ENCODE measurements around the gene FOCAD. TPM values are rescaled to one million over a fixed set of nuclear protein-coding genes. Genes with fewer than 3 reads are reported as not detected.
A peak's percentile ranks its signal among the peaks of the same experiment; 100 is the strongest.

FOCAD gene
- total RNA-seq, 1 donor from 2014 or later: 64.3 TPM

DNA sequence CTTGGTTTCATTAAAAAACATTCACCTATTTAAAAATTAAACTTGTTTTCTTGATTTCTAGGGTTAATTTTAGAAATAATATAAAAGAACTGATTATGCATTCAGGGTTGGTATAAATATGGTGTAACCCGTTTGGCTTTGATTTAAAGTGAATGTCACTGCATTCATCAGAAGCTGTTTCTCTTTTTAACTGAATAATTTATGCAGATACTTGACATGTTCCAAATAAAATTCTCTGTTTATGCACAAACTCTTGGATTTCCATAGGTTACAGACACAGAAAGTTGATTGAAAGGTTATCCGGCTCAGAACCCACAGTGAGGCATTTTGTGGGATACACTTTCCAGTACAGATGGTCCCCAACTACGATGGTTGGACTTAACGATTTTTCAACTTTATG, 186.1 kb downstream of the FOCAD start:
- DNase-seq (ENCODE audit: low read depth): no peak

DNA sequence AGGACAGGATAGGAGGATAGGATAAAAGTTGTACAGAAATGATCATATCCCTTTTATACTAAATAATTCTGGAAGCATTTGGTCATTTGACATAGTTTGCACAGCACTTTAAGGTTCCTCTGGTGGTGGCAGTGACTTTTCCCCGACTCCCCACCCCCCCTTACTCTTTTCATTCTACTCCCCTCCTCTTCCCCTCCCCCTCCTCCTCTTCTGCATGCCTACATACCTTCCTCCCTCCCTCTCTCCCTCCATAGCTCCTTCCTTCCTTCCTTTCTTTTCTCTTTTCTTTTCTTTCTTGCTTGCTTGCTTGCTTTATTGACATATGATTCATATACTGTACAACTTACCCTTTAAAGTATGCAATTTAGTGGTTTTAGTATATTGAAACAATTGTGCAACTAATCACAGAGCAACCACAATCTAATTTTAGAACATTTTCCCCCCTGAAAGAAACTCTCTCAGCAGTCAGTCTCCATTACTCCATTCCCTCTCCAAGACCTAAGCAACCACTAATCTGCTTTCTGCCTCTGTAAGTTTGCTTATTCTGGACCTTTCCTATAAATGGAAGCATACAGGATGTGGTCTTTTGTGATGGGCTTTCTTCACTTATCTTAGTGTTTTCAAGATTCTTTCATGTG, 188.4 kb downstream of the FOCAD start:
- DNase-seq (ENCODE audit: low read depth): peak; percentile 40

DNA sequence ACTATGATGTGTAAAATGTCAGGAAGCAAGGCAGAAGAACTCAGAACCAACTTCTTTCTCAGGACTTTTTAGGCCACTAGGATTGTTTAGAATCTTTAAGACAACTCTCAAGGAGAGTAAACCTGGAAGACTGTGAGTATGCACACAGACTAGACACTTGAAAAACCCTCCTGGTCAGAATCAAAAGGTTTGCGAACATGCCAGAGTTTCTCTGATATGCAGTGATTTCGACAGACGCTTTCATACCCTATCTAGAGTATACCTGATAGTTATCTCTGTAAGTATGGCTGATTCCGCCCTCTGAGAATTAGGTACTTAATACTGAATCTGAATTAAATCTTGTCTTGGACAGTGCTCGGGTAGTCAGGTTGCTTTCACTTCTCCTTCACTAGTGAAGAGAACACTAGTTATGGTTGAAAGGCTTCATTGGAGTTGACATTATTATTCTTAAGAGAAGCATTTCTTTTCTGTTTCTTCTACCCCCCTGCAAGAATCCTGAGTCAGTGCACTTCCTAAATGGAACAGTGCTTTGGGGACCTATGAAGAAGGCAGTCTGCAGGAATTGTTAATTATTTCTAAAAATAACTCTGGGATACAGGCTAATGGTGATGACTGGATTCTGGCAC, 189.3 kb downstream of the FOCAD start:
- no peak for DNase-seq (ENCODE audit: low read depth)

DNA sequence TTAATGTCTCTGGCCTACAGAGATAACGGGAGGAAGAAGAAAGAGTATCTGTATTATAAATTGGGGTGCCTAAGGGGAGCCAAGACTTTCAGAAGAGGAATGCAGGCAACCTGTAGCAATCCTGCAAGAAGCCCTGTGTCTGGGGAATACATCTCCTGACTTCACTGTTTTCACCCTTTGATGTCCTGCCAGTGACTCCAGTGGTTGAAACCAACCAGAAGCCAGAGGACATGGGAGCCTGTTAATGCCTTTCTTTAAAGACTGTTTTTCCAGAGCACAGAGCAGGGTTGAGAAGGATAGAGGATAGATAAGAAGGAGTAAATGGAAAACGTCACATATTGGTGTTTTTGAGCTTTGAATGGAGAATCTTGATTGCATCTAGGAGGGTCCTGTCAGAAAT, 196.2 kb downstream of the FOCAD start:
- no peak for DNase-seq (ENCODE audit: low read depth)

DNA sequence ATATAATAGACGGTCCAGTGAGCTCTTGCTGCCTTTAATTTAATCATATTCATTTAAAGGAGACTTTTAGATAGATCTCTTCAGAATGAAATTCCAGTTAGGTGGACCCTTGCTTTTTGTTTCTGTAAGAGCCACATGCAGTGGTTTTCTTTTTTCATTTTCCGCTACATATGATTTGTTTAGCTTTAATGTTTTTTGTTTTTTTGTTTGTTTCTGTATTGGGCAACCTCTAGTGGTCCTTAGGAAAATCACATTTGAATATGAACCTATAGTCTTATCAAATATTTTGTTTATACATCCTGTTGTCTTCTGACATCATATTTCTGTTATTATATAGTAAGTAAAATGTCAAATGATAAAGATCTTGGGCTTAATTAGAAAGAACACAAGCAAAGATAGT, 196.6 kb downstream of the FOCAD start:
- no peak for DNase-seq (ENCODE audit: low read depth)

DNA sequence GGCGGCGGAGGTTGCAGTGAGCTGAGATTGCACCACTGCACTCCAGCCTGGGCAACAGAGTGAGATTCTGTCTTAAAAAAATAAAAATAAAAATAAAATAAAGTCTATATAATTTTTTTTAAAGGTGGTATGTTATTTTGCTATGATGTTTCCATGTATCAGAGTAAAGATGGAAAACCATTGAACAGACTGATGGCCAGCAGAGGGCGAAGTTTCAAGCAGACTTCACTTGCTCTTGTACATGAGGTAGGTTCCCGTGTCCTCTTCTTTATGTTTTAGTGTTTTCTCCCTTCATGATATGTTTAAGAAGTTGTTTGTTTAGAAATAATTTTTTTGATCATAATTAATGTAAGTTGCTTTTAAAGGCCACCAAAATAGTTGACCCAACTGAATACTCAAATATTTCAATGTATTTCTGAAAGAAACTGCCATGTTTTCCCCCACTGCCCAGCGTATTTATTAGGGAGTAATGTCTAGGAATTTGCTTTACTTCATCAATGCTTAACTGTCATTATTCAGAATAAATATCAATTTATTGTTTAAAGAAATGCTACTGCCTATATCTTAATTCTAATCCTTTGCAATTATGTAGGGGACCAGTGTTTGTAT, 201.0 kb downstream of the FOCAD start:
- peak; percentile 62 for DNase-seq (ENCODE audit: low read depth)

DNA sequence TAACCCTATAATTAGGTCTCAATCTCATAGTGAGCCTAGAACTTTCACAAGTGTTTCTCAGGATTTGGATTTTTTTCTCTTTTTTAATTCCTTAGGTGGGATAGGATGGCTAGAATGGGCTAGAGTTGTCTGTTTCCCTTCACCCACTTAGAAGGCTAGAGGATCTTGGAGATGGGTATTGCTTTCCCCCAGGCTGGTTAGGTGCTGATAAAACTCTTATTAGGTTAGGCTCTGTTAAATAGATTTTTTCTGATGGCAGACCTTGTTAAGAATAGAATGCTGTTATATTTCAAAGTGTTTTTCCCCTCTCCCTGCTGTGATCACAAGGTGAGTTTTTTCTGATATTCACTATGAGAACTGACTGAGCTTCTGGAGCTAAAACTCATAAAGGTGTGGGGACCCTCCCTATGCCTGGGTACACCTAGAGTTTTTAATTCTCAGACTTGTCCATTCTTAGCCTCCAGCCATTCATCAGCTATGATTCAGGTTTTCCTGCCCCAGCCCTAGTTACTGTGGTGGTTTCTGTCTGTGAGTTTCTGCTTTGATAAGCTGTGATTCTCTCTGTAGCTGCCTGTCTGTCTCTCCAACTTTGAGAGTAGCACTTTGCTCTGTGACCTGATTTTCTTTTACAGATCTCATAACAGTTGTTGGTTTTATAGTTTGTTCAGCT, 215.0 kb downstream of the FOCAD start:
- no peak for DNase-seq (ENCODE audit: low read depth)

DNA sequence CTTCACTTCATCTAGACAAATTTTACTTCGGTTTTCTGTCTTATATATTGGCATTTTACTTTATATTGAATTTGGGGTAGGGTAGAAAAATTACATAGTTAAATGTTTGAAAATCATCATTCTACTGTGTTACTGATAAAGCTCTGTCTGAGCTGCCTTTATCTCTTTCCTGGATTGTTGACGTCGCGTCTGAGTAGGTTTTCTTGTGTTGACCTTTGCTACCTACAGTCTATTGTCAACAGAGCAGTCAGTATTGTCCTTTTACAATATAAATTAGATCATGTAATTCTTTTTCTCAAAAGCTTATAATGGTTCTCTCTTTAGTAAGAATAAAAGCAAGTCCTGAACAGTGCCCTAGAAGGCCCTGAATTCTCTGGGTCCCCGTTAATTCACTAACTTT, 219.2 kb downstream of the FOCAD start:
- no peak for DNase-seq (ENCODE audit: low read depth)

DNA sequence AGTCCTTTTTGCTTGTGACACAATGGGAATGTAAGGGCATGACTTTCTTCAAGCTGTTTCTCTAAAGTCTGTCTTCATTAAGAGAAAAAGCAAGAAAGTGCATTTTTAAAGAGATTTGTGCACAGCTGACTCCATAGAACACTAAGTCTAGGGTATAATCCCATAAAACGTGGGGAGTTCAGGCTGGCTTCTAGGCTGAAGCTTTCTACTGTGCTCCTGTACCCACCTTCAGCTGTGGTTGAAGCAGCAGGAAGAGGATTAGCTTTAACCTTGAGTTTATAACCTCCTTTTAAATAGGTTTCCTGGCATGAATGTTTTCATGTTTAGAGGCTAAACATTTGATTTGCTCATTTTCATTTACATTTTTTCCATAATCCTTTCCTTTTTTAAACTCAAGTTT, 220.9 kb downstream of the FOCAD start:
- no peak for DNase-seq (ENCODE audit: low read depth)

DNA sequence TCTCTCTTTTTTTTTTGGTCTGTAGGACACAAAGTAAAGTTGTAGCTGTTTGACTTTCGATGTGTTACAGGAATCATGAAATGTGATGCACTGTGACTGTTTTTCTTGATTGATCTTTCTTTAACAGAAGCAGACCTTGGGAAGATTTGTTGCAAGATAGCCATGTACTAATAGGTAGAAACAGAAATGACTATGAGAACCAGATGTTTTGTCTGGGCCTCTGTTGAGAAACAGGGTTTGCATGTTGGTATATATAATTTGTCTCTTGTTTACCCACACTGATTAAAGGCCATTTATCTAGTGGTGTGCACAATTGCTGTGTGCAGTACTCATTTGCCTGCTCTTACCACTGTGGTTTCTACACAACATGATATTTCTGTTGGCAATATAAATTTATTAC, 222.3 kb downstream of the FOCAD start:
- DNase-seq (ENCODE audit: low read depth): no peak

DNA sequence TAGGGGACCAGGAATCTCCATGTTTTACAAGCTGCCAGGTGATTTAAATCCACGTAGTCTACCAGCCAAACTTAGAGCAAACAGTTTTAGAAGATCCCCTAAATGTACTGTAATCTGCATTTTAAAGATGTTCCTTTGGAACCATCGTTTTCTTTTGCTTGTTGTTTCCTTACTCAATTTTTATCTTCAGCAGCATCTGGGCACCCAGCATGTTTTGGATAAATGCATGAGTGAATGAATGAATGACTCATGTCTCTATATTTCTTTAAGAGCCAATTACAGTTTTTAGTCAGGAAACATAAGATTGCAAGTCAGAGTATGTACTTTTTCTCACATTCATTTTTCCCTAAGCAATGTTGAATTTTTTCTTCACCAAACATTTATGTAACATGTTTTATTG, 224.4 kb downstream of the FOCAD start:
- DNase-seq (ENCODE audit: low read depth): no peak

DNA sequence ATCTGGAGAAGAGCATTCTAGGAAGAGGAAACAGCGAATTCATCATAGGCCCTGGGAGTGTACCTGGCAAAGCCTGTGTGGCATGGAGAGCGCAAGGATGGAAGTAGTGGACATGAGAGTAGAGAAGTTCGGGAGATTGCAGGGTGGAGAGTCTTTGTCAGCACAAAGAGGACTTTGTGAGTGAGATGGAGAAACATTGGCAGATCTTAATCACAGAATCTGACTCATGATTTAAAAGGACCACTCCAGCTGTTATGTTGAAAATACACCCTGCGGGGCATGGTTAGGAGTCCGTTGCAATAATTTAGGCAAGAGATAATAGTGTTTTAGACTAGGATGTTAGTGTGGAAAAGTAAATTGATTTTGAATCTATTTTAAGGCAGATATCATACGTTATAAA, 230.5 kb downstream of the FOCAD start:
- no peak for DNase-seq (ENCODE audit: low read depth)

DNA sequence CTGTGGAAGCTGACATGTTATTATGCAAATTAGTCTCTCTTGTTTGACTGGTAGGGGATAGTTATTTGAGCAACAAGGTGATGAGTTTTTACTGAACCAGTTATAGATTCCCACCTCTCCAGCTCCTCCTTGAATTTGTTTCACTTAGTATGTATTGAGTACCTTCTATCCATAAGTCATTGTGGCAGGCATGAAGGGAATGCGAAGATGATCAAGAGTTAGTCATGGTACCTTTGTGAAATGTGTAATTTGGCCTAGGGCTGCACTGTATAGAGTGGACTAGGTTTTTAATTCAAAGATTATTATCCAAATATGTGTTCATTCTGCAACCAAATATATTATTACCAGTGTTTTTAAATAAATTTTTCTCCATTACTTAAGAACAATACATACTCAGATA, 237.3 kb downstream of the FOCAD start:
- no peak for DNase-seq (ENCODE audit: low read depth)

DNA sequence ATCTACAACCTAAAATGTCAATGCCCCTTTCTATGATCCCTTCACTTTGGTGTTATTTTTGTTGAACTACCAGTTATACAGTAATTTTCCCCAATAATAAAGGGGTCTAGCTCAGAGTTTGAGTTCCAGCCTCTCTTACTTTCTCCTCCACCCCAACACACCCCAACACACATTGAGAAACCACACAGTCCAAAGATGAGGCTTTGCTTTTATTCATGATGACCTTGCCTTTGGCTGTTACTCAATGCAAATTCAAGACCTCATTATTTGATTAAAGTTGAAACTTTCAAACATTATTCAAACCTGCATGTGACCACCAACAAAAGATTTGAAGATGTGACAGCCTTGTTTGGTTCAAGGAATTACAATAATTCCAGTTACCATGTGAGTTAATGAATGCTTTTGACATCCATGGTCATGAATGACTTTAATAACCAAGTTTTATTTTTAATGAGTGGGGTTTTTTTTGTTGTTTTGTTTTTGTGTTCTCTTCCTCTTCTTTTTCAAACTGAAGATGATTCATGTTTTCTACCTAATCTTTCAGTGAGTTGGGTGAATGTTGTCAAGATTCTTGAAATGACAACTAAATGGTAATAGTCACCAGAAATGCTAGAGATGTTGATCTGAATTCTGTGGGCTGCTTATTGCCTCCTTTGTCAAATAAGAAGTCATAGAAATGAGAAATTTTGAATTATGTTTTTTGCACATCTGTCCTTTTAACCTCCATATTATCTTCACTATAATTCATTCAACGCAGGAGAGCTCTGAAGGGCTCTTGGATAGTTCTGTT, 241.4 kb downstream of the FOCAD start:
- DNase-seq (ENCODE audit: low read depth): no peak

DNA sequence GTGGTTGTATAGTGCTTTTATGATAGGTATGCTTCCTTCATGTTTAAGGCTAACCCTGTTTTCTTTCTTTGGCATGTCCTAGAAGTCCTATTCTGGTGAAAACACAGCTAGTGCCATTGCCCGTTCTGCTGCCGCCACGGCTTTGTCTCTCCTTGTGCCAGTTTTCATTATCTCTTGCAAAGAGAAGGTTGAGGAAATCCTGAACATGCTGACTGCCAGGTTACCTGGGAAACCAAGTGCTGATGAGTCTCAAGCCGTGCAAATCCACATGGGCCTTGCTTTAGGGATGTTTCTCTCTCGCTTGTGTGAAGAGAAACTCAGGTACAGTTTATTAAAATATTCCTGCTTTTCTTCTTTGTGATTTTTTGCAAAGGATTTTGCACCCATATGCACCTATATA, 245.2 kb downstream of the FOCAD start:
- DNase-seq (ENCODE audit: low read depth): no peak

DNA sequence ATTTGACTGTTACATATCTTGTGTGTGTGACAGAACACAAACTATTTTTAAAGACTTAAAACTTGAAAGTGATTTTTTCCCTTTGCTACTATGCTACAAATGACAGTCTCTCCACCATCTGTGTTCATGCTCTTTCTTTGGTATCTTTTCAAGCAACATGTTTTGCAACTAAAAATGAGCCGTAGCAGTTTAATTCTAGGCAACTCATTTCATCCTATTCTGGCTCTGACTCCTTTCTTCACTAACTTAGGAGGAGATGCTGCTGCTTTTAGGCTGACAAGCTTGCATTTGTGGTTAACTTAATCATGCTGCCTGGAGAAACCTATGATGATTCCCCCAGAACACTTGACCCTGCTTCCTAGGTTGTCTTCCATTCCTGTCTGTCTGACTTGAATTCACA, 246.8 kb downstream of the FOCAD start:
- no peak for DNase-seq (ENCODE audit: low read depth)

DNA sequence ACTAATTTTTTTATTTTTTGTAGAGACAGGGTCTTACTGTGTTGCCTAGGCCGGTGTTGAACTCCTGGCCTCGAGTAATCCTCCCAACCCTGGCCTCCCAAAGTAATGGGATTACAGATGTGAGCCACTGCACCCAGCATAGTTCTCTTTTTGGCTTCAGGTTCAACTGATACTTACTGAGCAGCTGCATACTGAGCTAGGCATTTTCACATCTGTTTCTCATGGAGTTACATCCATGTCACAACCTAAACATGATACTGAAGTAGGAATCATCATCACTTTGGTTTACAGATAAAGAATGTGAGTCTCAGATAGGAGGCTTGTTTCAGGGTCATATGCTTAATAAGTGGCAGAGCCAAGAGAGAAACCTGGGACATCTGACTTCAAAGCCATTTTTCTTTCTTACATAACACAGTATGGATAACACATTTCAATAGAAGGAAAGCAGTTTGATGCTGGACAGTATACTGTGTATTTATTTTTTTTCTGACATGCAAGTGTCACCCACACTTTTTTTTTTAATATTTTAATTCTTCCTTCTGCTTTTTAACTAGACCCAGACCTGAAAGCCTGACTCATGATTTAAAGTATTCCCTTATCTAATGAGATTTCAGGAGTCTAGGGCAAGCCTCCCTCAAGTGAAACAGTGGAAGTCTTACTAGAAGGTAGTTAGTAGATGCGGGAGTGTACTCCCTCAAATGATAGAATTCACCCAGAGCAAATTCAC, 256.6 kb downstream of the FOCAD start:
- DNase-seq (ENCODE audit: low read depth): no peak

DNA sequence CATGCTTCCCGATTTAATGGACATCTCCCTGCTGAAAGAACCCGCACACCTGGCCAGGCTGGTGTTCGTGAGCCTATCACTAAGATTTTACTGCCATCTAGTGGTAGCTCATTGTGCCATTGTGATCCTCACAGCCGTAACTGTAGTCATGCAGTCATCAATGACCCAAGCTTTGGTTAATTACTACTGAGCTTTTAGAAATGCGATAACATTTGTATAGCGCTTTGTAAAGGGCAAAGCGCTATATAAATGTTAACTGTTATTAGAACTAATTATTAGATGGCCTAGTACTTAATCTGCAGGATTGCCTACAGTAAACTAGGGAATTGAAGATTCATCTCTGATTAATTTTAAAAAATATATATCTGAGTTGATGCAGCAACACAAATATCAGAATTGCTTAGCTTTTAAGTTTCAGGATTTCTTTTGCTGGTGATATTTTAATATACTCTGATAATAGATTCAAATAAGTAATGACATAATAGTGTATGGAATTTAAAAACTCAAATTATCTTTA, 257.2 kb downstream of the FOCAD start:
- peak; percentile 70 for DNase-seq (ENCODE audit: low read depth)

DNA sequence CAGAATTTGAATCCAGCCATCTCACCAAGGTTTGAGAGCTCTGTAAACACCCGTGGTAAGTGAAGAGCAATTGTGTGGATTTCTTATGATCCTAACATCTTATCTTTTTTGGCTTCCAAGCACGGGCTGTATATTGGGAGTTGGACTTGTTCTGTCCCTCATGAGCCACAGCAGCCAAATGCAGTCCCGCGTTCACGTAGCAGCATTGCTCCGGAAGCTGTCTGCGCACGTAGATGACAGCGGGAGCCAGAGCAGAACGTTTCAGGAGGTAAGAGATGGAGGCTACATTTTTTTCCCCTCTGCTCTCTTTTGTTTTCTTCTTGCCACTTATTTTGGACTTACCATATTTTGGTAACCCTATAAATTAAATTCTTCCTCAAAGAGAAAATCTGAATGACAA, 260.4 kb downstream of the FOCAD start:
- no peak for DNase-seq (ENCODE audit: low read depth)

DNA sequence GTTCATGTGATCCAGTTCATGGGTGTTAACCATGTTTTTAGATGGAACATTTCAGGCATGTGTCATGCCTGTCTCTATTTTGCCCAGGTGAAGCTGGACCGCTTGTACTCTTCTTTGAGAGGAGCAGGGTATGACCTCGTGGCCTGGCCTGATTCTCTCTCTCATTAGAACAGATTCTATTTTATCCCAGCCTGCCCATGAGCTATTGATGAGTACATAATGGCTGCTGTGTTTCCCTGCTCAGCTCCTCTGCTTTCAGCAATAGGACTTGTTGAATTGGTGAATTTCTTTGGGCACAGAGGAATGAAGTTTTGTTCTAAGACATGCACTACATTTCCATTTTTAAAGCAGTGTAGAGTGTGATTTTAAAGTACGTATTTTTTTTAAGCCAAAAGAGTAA, 261.2 kb downstream of the FOCAD start:
- DNase-seq (ENCODE audit: low read depth): peak; percentile 8

DNA sequence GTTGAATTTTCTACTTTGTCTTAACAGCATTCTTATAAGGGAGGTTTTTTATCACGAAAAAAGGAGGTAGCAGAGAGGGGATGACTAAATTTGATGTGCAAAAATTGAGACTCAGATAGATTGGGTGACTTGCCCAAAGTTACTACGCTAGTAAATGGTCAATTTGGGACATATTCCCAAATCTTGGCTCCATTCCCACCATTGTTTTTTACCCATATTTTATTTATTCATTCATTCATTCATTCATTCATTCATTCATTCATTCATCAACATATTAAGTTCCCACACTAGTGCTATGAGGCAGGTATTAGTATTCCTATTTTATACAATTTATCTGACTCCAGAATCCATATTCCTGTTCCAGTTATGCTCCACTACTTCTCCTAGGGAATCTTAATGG, 261.8 kb downstream of the FOCAD start:
- DNase-seq (ENCODE audit: low read depth): no peak
